ENCODE measurements around the gene ADAMTSL1. TPM values are rescaled to one million over a fixed set of nuclear protein-coding genes. Genes with fewer than 3 reads are reported as not detected.

The ADAMTSL1 gene
- total RNA-seq: 61.8 TPM

DNA sequence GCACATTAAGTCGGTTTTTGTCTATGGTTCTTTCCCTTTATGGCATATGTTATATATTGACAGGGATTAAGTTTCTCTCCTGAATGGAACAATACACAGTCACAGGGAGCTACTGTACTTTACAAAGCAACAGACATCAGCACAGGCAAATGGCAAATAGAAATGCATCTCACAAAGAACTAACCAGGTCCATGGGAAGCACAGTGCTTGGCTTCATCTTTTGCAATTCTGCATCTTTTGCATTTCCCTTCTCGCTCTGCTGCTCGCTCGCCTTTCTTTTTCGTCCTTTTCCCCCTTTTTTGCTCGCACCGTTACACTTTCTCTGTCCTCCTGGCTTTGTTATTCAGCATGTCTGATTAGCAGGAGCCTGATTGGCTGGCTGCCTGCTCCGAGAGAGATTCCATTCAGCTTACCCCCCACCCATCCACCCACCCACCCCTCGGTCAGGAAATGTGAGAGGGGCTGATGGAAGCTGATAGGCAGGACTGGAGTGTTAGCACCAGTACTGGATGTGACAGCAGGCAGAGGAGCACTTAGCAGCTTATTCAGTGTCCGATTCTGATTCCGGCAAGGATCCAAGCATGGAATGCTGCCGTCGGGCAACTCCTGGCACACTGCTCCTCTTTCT is at the start of gene ADAMTSL1:
Gene ADAMTSL1 (plus strand): TSS at position 502 of the 628 bp plus-strand sequence. CDS start 80 bp downstream, at position 582.
- intact Hi-C loops (cut with DNase I): no loop called here
- DNase-seq (ENCODE audit: low spot score): peak; percentile 58
- peak; percentile 68 for ATAC-seq

DNA sequence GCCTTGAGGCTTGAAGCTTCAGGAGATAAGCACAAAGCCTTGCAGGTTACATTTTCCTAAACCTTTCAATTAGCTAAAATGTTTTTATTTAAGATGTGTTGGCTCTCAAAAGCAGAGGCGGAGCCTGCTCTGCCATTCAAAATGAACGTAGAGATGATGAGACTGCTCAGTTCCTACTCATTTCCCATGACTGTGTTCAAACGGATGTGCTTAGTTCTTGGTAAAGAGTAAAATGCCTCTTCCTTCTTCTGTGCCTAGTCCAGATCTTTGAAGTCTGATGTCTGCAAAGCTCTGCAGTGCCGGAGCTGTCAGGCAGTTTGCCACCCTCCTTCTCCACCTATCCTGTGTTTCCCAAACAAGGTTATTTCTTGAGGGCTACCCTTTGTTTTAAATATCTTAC is 46.3 kb upstream of the ADAMTSL1 start:
- intact Hi-C loops (cut with DNase I): no loop called here
- no peak for ATAC-seq

DNA sequence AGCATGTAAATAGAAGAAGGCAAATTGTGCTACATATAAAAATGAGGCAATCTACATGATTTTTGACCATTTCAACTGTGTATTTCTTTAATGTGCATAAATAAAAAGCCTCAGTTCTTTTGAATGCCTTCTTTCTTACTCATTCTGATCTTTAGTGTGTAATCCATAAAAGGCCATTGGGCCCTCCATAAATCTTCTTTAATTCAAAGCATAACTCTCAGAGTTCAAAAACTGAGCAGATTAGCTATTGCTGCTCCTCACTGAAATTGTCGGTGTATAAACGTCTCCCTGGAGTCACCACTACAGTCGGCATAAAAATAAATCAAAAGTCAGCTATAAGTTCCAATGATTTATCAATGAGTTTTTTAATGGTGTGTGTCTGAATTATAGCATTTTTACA is 45.3 kb upstream of the ADAMTSL1 start:
- intact Hi-C loops (cut with DNase I): no loop called here
- DNase-seq (ENCODE audit: low spot score): no peak
- ATAC-seq: no peak

More for the DNA sequence above, 46.3 kb upstream of the ADAMTSL1 start:
- no peak for DNase-seq (ENCODE audit: low spot score)

GRCh38 chr9:18429070-18429469 is 44.9 kb upstream of the ADAMTSL1 start:
- ATAC-seq (no peak), DNase-seq (ENCODE audit: low spot score) (no peak)
- intact Hi-C loops (cut with DNase I): no loop called here

DNA sequence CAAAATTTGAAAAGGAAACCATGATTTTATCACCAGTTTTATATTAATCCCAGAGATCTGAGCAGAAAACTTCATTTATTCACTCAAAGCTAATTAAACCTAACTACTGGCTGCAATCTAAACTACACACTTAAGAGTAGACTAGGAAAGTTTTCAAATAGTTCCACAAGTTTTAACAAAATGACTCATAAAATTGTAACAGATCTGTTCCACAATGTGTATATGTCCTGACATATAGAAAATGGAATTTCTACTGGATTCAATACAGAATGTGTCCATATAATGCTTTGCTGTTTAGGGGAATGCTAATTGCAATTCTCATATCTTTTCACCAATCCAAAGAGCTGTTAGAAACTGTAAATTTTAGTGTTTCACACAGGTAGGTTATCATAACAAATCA is 40.3 kb upstream of the ADAMTSL1 start:
- intact Hi-C loops (cut with DNase I): loop anchor here (5.0 kb wide), 1 partner anchor 181 kb away; no protein-coding TSS in a partner anchor
- DNase-seq (ENCODE audit: low spot score): no peak
- no peak for ATAC-seq

- ATAC-seq (peak; percentile 51), DNase-seq (ENCODE audit: low spot score) (no peak)
- intact Hi-C loops (cut with DNase I): no loop called here
Measured at GRCh38 chr9:18437315-18438201, 36.4 kb upstream of the ADAMTSL1 start.

- ATAC-seq (peak; percentile 85), DNase-seq (ENCODE audit: low spot score) (peak; percentile 73)
- intact Hi-C loops (cut with DNase I): no loop called here
Measured at GRCh38 chr9:18438300-18438925, 35.5 kb upstream of the ADAMTSL1 start.

GRCh38 chr9:18438951-18439350 is 35.0 kb upstream of the ADAMTSL1 start:
- intact Hi-C loops (cut with DNase I): no loop called here
- DNase-seq (ENCODE audit: low spot score) (no peak), ATAC-seq (no peak)

DNA sequence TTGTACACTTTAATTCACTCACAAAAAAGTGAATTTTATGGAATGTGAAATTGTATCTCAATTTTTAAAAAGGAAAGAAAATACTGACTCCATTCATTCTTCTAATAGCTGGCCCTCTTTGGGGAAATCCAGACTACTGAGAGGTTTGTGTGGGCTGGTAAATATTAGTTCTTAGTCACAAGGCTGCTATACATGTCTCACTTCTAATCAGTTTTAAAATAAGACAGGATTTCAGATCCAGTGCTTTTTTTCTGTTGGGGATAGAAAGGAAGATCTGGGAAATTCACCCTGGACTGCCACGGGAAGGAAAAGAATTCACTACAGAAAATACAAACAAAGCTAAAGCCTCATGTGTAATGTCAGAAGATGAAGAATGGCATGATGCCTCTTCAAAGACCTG is 32.7 kb upstream of the ADAMTSL1 start:
- DNase-seq (ENCODE audit: low spot score) (no peak), ATAC-seq (no peak)
- intact Hi-C loops (cut with DNase I): no loop called here

DNA sequence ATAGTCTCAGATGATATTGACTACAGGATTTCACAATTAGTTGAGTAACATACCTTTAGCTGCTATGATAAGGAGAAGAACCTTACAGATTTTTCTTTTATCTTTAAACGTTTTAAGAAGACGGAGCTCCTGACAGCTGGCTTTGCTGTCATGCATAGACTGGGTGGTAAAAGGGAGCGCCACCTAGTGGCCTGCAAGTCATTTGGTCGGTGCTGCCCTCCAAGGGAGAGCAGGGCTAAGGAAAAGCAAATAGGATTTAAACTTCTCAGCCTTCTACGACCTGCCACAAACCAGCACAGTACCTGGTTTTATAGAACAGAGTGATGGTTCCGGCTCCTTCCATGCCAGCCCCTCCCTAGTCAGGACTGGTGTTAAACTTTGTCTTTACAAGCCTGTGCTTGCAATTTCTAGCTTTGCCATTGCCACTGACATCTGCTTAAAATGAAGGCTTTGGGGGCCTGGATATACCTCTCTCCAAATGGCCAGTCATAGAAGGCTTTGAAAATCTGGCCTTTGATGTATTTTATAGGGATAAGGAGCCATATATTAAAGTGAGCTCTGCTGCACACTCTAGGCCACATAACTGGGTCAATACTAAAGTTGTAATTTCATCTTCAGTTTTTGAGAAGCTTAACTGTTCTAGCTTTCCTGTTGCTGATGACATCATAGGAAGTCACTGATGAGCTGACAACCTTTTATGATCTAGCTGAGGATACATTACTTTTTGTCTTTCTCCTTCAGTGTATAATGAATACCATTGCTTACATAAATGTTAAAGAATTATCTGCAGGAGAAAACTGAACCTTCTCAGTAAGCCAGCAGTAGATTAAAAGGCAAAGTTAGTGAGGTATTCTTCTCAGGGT is 31.1 kb upstream of the ADAMTSL1 start:
- intact Hi-C loops (cut with DNase I): no loop called here
- DNase-seq (ENCODE audit: low spot score): peak; percentile 83
- ATAC-seq: peak; percentile 82

GRCh38 chr9:18447131-18447530 is 26.8 kb upstream of the ADAMTSL1 start:
- DNase-seq (ENCODE audit: low spot score) (no peak), ATAC-seq (peak; percentile 63)
- intact Hi-C loops (cut with DNase I): no loop called here

- peak; percentile 15 for ATAC-seq
- intact Hi-C loops (cut with DNase I): no loop called here
- no peak for DNase-seq (ENCODE audit: low spot score)
Measured at GRCh38 chr9:18447541-18447940, 26.4 kb upstream of the ADAMTSL1 start.

DNA sequence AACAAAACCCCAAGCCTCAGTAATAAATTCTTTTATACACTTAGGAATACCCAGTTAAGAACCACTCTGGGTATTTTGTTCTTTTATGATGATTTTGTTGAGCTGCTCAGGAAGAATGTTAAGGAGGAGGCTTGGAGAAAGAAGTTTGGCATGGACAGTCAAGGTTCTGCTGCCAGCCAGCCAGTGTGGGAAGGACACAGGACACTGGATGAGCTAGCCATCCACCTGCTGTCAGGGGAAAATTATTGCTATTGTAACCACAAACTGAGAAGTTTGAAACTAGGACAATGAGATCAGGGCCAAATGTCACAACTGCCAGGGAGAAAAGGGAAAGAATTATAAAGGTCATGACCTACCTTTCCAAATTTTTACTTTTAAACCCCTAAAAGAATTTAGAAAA is 25.9 kb upstream of the ADAMTSL1 start:
- intact Hi-C loops (cut with DNase I): no loop called here
- no peak for DNase-seq (ENCODE audit: low spot score)
- ATAC-seq: peak; percentile 20

DNA sequence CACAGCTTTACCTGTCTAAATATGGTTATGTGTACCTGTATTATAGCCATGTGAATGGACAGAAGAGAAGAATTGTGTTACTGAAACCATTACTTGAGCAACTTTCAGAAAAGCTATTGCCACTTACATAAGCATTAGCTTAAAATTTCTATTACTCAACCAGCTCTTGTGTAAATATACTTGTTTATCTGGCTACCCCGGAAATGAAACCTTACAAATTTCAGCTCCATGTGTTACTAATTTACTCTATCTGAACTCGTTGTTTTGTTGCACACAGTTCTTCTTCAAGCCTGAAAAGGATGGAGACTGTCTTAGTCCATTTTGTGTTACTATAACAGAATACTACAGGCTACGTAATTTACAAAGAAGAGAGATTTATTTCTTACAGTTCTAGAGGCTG is 22.5 kb upstream of the ADAMTSL1 start:
- DNase-seq (ENCODE audit: low spot score) (no peak), ATAC-seq (peak; percentile 79)
- intact Hi-C loops (cut with DNase I): no loop called here

DNA sequence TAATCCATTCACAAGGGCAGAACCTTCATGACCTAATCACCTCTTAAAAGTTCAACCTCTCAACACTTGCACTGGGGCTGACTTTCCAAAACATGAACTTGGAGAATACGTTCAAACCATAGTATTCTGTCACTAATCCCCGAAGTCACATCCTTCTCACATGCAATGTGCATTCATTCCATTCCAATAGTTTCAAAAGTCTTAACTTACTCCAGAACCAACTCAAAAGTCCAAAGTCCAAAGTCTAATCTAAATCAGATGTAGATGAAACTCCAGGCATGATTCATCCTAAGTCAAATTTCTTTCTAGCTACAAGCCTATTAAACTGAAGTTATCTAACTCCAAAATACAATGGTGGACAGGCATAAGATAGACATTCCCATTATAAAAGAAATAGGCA is 21.7 kb upstream of the ADAMTSL1 start:
- intact Hi-C loops (cut with DNase I): no loop called here
- DNase-seq (ENCODE audit: low spot score) (no peak), ATAC-seq (peak; percentile 67)

DNA sequence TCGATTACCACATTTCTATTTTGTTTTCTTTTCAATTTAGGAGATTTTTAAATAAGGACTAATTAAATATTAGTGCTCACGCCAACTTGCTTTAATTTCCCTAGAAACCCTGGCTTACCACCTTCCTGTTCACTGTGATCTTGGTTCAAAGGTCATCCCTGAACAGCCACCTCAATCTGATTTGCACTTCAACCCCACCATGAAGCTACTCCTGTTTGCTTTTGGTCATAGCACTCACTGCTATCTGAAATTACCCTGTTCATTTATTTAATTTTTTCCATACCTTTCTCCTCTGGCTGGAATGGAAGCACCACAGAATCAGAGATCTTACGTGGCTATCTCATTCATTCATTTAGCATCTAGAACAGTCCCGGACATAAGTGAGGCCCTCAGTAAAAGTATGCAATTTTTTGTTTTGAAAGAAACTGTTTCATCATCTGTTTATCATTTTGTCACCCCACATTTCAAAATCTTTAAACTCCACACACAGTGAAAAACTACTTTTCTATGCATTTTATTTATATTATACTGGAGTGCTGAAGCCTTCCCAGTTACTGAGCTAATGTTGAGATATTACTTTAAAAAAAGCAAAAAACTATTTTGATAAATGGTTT is 17.2 kb upstream of the ADAMTSL1 start:
- intact Hi-C loops (cut with DNase I): no loop called here

GRCh38 chr9:18457510-18457909 is 16.4 kb upstream of the ADAMTSL1 start:
- DNase-seq (ENCODE audit: low spot score) (no peak), ATAC-seq (no peak)
- intact Hi-C loops (cut with DNase I): no loop called here

More for the DNA sequence above, 17.2 kb upstream of the ADAMTSL1 start:
- DNase-seq (ENCODE audit: low spot score) (no peak), ATAC-seq (no peak)

GRCh38 chr9:18459962-18460584 is 13.9 kb upstream of the ADAMTSL1 start:
- ATAC-seq (peak; percentile 53), DNase-seq (ENCODE audit: low spot score) (no peak)
- intact Hi-C loops (cut with DNase I): no loop called here
